GM19025 (cell line): ENCODE measurements around the gene KICS2.

Source experiments
- ATAC-seq: cut with Tn5 transposase; IDR thresholded peaks from one replicate; pipeline ENCODE4 v1.9.1; 2021; ENCODE audit warnings: mild to moderate bottlenecking, low read depth, moderate library complexity; ENCODE audit not compliant: unreplicated experiment

The KICS2 gene

DNA sequence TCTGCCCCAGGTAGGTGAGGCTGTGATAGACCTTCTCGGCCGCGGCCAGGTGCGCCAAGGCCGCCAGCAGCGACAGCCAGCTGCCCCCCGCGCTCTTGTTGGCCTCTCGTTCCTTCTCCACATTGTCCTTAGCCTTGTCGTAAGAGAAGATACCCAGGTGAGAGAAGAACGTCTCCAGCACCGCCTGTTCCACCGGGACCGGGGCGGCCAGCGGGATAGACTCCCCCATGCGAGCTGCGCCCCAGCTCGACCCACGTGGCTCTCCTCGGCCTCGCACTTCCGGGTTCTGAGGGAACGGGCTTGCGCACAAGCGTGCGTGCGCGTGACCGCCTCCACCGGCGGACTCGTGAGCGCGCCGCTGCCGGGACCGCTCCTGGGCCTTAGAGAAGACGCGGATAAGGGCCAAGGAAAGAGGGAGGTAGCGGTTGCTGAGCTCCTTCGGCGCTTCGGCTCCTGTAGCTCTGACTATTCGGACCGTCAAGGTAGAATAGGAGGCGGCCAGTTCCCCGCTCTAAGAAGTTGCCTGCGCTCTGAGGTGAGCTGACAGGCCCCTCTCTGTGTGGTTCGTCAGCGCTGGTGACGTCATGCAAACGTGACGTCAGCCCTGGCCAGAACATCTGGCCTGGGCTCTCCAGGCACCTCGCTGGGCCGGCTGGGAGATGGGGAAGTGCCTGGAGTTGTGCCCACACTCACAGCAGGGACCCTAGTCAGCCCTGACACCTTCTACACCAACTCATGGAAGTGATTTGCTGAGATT lies at the start of gene KICS2:
Gene KICS2 (minus strand): TSS at position 288 of the 757 bp plus-strand sequence. CDS start 59 bp downstream, at position 229.
- peak; percentile 96 for ATAC-seq

GRCh38 chr12:64270411-64270810 lies 48.3 kb upstream of the KICS2 start:
- no peak for ATAC-seq

GRCh38 chr12:64269161-64269560 lies 47.1 kb upstream of the KICS2 start:
- no peak for ATAC-seq

DNA sequence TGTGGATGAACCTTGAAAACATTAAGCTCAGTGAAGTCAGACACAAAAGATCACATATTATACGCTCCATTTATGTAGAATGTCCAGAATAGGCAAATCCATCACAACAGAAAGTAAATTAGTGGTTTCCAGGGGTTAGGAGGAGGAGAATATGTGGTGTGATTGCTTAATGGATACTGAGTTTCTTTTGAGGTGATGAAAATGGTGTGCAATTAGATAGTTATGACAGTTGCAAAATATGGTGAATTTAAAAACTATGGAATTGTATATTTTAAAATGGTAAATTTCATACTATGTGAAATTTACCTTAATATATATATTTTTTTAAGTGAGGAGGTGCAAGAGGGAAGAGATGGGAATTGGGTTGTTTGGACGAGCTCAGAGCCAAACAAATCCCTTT lies 46.3 kb upstream of the KICS2 start:
- ATAC-seq: no peak

GRCh38 chr12:64265839-64266238 lies 43.7 kb upstream of the KICS2 start:
- no peak for ATAC-seq

GRCh38 chr12:64261813-64262212 lies 39.7 kb upstream of the KICS2 start:
- no peak for ATAC-seq

- ATAC-seq: no peak
Measured at GRCh38 chr12:64258576-64258975, 36.5 kb upstream of the KICS2 start.

- no peak for ATAC-seq
Measured at GRCh38 chr12:64256166-64256800, 34.2 kb upstream of the KICS2 start.

GRCh38 chr12:64255249-64255648 lies 33.2 kb upstream of the KICS2 start:
- no peak for ATAC-seq

DNA sequence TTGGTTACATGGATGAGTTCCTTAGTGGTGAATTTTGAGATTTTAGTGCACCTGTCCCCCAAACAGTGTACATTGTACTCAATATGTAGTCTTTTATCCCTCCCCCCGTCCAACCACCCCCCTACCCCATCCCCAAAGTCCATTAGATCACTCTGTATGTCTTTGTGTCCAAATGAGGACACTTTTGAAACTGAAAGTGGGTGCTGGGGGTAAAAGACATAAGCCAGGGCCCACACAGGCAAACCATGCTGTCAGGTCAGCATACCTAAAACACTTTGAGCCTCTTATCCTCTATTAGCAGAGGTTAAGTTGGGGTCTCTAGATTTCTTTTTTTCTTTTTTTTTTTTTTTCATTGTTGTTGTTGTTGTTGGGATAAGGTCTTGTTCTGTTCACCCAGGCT lies 31.3 kb upstream of the KICS2 start:
- no peak for ATAC-seq

DNA sequence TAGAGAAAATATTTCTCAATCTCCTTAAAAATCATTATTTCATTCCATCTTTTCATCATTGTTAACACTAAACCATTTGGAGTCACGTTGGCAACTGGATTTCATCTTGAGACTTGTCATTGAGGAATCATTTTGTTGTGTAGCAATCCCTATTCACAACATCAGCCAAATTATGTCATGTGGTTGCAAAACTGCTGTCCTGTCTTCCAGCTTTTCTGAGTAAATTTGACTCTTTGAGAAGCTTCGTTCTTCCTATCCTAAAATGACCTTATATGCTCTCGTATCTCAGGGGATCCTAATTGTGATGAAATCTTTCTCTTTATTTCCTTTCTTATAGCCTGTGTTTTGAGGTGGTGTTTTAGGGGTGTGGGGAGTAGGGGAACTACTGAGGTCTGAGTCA lies 30.6 kb upstream of the KICS2 start:
- ATAC-seq: no peak

- ATAC-seq: no peak
Measured at GRCh38 chr12:64243809-64244208, 21.7 kb upstream of the KICS2 start.

- ATAC-seq: no peak
Measured at GRCh38 chr12:64240781-64241180, 18.7 kb upstream of the KICS2 start.

- ATAC-seq: no peak
Measured at GRCh38 chr12:64237382-64237781, 15.3 kb upstream of the KICS2 start.

DNA sequence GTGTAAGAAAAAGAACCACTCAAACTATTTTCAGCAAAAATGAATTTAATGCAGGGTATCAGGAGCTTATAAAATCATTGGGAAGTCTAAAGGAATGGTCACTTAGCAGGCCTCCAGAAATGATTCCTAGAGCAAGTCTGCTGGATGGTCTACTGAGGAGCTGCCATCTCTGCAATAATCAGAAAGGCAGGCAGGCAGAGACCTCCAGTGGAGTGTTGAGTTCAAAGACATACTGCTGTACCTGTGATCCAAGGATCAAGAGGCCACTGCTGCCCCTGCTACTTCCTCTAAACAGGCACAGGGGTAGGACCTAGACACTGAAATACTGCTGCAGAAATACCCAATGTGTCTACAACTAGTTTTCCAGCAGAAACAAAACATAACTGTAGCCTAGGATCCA lies 14.5 kb upstream of the KICS2 start:
- ATAC-seq: no peak

DNA sequence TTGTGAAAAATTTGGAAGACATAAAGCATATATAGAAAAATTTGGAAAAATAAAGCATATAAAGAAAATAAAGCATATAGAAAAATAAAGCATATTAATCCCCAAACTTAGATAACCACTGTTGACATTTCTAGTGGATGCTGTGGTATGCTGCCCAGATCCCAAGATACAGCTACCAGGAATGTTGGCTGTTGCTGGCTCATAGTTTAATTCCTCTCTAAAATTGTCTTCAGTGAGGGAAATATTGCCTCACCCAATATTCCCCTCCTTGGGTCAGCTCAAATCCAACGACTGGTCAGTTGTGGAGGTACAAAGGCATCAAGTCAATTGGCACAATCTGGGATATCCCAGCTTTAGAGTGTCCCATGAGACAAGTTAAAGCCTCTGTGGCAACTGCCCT lies 10.1 kb upstream of the KICS2 start:
- ATAC-seq: no peak

DNA sequence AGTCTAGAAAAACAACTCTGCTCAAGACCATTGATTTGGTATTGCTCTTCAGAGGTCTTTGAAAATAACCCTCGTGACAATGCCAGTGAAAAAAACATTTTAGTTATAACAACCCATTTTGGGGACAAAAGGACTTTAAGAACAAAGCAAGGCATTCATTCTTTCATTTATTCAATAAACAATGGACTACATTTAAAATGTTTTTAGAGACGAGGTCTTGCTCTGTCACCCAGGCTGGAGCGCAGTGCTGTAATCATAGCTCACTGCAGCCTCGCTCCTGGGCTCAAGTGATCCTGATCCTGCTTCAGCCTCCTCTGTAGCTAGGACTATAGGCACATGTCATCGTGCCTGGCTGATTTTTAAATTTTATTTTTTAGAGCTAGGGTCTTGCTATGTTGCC lies 7.7 kb upstream of the KICS2 start:
- ATAC-seq: no peak

GRCh38 chr12:64229240-64229639 lies 7.1 kb upstream of the KICS2 start:
- no peak for ATAC-seq

DNA sequence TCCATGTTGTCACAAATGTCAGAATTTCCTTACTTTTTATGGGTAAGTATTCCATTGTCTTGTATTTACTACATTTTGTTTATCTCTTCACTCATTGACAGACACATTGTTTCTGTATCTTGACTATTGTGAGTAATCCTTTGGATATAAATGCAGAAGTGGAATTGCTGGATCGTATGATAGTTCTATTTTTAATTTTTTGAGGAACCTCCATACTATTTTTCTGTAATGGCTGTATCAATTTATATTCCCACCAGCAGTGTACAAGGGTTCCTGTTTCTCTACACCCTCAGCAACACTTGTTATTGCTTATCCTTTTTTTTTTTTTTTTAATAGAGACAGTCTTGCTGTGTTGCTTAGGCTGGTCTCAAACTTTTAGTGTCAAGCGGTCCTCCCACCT lies 3.5 kb upstream of the KICS2 start:
- ATAC-seq: no peak

GRCh38 chr12:64221651-64222008 lies 466 bp downstream of the KICS2 start:
- peak; percentile 5 for ATAC-seq

- ATAC-seq: no peak
Measured at GRCh38 chr12:64220046-64220445, 2.0 kb downstream of the KICS2 start.

DNA sequence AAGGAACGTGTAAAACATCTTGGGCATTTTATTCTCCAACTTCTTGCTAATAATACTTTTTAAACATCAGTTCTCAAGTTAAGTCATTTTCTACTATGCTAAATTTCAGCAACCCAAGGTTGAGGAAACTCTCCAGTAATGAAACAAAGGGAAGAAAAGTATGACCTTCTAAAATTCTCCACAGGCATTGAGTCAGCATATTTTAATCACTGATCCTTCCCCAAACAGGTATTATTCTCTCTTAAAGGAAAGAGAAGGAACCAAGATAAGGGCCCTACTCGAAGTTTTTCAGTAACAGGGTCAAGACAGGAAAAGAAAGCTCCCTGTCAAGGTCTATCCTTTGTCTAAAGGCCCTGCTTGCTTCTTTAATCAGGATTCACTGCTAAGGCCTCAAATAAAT lies 3.0 kb downstream of the KICS2 start:
- ATAC-seq: no peak
